Immature natural killer cell (primary cell): ENCODE data around the gene IRF2BPL. TPM values are rescaled to one million over a fixed set of nuclear protein-coding genes. Genes with fewer than 3 reads are reported as not detected.

Experiments
- DNase-seq, 3 donors: peaks; one replicate each; pipeline ENCODE4 v3.0.0; 2022; ENCODE audit warnings: mixed read lengths in 1 of 3
- H3K27ac Mint-ChIP-seq, 6 donors: one replicate each; pipeline ENCODE4 v1.8.0; 2020; ENCODE audit warnings: mixed read lengths in 6 of 6, mild to moderate bottlenecking in 5 of 6, inconsistent platforms in 4 of 6, moderate library complexity in 3 of 6
- H3K27me3 Mint-ChIP-seq, 3 donors: one replicate each; pipeline ENCODE4 v1.8.0; 2020 to 2021; ENCODE audit warnings: low read depth in 3 of 3, mild to moderate bottlenecking in 3 of 3, mixed read lengths in 3 of 3, moderate library complexity in 3 of 3, inconsistent platforms in 1 of 3
- H3K36me3 Mint-ChIP-seq, 3 donors: one replicate each; pipeline ENCODE4 v1.8.0; 2020; ENCODE audit warnings: mixed read lengths in 3 of 3, inconsistent platforms in 2 of 3, mild to moderate bottlenecking in 2 of 3
- H3K4me1 Mint-ChIP-seq, 2 donors: one replicate each; pipeline ENCODE4 v1.8.0; 2020; ENCODE audit warnings: inconsistent platforms in 2 of 2, mild to moderate bottlenecking in 2 of 2, mixed read lengths in 2 of 2, moderate library complexity in 1 of 2
- H3K4me3 Mint-ChIP-seq, 5 donors: one replicate each; pipeline ENCODE4 v1.8.0; 2020; ENCODE audit warnings: mild to moderate bottlenecking in 5 of 5, mixed read lengths in 5 of 5, inconsistent platforms in 3 of 5, moderate library complexity in 3 of 5
- H3K9me3 Mint-ChIP-seq, 6 donors: one replicate each; pipeline ENCODE4 v1.8.0; 2020; ENCODE audit warnings: mild to moderate bottlenecking in 6 of 6, mixed read lengths in 6 of 6, inconsistent platforms in 4 of 6, moderate library complexity in 3 of 6
- polyA plus RNA-seq, 3 donors: library from polyadenylated mRNA; unstranded; fragments of 300-500 nt; fragmentation: Illumina TruSeq; gene quantifications; one replicate each; pipeline ENCODE4 v1.2.3, GENCODE V29; 2021

Gene IRF2BPL
- polyA plus RNA-seq, 3 donors from 2014 or later, result 3.5 to 11.1 (median 3.6) TPM

DNA sequence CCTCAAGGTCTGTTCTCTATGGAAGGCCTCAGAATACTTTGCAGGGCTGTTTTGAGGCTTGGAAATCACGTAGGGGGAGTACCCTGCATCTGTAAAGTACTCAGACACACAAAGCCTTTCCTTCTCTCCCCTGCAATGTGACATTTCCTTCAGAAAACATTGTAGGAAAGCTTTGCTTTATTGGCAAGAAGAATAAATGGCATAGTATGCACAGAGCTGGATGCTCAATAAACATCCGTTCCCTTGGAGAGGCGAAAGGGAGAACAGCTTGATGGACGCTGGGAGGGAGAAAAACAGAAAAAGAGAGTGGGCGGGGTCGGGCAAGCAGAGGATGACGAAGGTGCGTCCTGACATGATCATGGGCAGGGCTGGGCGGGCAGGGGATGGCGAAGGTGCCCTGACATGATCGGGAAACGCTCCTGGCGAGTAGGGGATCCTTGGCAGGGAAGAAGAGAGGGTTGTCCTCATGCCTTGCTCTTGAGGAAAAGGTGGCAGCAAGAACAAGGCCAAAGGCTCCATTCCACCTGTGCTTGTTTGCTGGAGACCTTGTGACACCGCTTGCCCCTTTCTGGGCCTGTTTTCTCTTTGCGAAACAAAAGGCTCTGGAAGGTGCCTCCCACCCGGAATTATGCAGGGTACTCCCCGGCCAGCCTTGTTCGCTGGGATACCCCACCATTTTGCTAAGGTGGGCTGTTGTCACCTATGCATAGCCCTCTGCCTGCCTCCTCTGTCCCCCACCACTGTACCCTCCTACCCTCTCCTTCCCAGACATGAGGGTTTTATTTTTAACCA lies 21.1 kb downstream of the IRF2BPL start:
- DNase-seq, result no peak
- Mint-ChIP-seq H3K9me3 (no peaks in the 10 kb centered on the region), H3K27me3 (peaks cover 2 to 8% (median 5%) of the 10 kb centered on the region in 3 donors), H3K4me3 (no peak overlapping the region), H3K4me1 (peaks cover 5 to 6% of the 10 kb centered on the region in 2 donors), H3K27ac (peak overlapping the region in 2 of 6 donors; percentile 30 to 47), H3K36me3 (no peaks in the 10 kb centered on the region)

DNA sequence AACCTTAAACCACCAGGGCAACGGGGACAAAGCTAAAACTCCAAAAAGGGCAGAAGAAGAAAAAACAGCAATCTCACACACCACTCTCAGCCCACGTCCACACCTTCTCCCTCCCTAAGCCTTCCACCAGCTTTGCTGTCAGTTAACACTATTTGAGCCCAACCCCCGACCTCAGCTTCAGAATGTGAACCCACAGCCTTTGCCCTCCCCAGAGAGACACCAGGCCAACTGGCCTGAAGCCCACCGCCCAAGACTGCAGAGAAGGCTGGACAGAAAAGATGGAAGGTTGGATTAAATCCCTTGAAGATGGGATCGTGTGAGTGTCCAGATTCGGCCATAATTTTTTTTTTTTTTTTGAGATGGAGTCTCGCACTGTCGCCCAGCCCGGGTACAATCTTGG lies 22.4 kb downstream of the IRF2BPL start:
- H3K4me1 Mint-ChIP-seq, result peaks cover 5 to 6% of the 10 kb centered on the region in 2 donors
- H3K27ac Mint-ChIP-seq, result peak overlapping the region in 1 of 6 donors; percentile 53
- no peak for DNase-seq
- H3K4me3 Mint-ChIP-seq, result no peak overlapping the region
- H3K9me3 Mint-ChIP-seq, result no peaks in the 10 kb centered on the region
- H3K27me3 Mint-ChIP-seq, result peaks cover 0 to 6% (median 6%) of the 10 kb centered on the region in 3 donors
- H3K36me3 Mint-ChIP-seq, result no peaks in the 10 kb centered on the region

DNA sequence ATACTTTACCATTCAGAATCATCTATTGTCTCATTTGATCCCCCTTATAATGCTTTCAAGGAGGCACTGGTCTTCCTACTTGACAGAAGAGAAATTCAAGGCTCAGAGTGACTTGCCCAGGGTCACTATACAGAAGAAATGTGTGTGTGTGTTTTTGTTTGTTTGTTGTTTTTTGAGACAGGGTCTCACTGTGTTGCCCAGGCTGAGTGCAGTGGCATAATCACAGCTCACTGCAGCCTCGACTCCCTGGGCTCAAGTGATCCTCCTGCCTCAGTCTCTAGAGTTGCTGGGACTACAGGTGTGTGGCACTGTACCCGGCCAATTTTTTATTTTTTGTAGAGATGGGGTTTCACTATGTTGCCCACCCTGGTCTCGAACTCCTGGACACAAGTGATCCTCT lies 22.9 kb downstream of the IRF2BPL start:
- Mint-ChIP-seq H3K27me3 (peaks cover 0 to 7% (median 6%) of the 10 kb centered on the region in 3 donors), H3K4me3 (no peak overlapping the region), H3K36me3 (no peaks in the 10 kb centered on the region), H3K4me1 (peaks cover 8 to 10% of the 10 kb centered on the region in 2 donors), H3K27ac (peak overlapping the region in 1 of 6 donors; percentile 30), H3K9me3 (no peaks in the 10 kb centered on the region)
- DNase-seq, result no peak

DNA sequence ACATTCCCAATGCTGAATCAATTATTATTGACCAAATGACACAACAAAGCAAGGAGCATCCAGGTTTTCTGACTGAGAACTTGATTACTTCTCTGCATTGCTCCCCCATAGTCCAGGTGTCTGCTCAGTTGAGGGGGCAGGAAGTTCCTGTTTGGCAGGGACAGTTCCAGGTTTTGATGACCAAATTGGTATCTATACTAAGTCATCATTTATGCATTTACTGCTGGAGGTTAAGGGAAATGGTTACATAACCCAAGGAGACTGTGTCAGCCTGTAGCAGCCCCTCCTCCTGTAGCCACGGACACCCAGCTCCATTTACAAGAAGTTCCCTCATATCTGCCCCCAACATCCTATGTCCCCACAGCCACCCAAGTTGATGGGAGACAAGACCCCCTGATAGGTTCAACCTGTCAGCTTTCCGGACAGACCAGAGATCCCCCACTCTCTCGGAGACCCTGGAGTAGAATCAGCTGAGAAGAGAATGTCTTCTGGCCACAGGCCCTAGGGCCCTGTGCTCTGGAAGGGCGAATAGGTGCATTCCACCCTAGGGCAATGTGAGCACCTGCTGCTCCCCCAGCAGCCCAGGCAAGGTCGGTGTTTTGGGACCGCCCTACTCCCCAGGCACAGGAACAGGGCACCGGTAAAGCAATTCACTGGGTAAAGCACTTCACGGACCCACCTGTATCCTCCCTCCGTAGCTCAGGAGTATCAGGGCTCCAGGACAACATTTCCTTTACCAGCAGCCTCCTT lies 23.6 kb downstream of the IRF2BPL start:
- H3K9me3 Mint-ChIP-seq, result no peaks in the 10 kb centered on the region
- H3K4me1 Mint-ChIP-seq, result peaks cover 12 to 13% of the 10 kb centered on the region in 2 donors
- peak overlapping the region in 1 of 6 donors; percentile 30 for H3K27ac Mint-ChIP-seq
- no peaks in the 10 kb centered on the region for H3K36me3 Mint-ChIP-seq
- no peak overlapping the region for H3K4me3 Mint-ChIP-seq
- no peak for DNase-seq
- peaks cover 0 to 7% (median 6%) of the 10 kb centered on the region in 3 donors for H3K27me3 Mint-ChIP-seq

DNA sequence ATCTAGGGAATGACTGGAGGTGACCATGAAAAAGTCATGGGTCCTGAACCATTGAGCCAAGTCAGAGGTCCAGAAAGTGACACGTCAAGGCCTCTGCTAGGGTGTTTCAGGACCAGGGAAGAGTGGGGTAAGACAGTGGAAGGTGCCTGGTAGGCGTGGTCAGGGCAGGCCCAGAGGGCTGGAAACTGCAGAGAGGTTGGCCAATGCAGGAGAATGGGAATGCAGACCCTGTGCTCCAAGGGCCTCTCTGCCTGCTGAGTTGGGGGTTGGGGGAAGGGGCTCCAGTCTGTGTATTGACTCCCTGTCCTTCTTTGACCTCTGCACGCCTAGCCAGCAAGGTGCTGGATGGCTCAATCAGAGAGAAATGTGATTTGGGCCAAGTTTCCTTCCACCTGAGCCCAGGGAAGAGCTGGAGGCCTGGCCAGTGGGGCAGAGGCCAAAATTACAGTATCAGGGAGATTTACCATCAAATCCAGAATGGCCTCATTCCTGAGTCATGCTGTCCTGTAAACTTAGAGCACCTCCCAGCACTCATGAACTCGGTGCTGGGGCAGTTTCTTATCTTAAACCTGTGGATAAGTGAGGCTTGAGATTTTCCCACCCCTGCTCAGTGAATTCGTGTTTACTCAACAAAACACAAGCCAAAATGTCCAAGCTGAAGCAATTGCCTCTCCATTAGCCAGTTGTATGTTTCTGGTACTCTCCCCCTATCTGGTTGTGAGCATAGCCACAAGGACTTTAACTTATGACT lies 24.4 kb downstream of the IRF2BPL start:
- H3K27me3 Mint-ChIP-seq, result peaks cover 0 to 11% (median 7%) of the 10 kb centered on the region in 3 donors
- H3K4me3 Mint-ChIP-seq, result no peak overlapping the region
- H3K9me3 Mint-ChIP-seq, result no peaks in the 10 kb centered on the region
- H3K4me1 Mint-ChIP-seq, result peaks cover 12 to 13% of the 10 kb centered on the region in 2 donors
- no peaks in the 10 kb centered on the region for H3K36me3 Mint-ChIP-seq
- no peak for DNase-seq
- no peak overlapping the region for H3K27ac Mint-ChIP-seq

DNA sequence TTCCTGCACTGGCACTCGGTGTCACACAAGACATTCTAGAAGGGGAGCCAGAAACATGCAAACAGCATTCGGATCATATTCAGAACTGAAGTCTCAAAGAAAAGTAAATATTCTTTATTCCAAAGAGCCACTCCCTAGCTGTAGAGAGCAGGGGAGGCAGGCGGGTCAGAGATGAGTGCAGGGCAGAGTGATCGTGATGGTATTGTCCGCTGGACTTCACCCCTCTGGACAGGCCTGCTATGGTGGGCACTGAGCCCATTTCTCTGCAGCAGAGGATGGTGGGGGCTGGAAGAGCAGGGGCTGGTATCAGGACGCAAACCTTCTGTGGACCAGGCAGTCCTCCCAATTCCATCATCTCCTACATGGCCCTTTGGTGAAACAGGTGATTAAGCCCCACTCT lies 25.6 kb downstream of the IRF2BPL start:
- Mint-ChIP-seq H3K4me3 (no peak overlapping the region), H3K27ac (no peak overlapping the region)

DNA sequence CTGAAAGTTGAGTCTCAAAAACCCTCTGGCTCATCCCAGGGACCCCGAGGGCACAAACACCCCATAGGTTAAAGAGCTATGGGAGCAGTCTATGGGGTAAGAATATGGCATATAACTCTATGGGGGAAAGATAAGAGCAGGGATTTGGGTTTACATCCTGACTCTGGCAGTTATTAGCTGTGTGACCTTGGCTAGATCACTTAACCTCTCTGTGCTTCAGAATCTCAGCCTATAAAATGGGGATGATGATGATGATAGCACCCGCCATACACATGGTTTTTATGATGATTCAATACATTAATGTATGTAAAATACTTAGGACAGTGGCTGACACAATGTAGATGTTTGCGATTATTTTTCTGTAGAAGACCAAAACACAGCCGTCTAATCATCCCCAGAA lies 26.2 kb downstream of the IRF2BPL start:
- Mint-ChIP-seq H3K36me3 (peaks cover 0 to 4% (median 0%) of the 10 kb centered on the region in 3 donors), H3K4me3 (no peak overlapping the region), H3K9me3 (no peaks in the 10 kb centered on the region), H3K27me3 (peaks cover 0 to 8% (median 5%) of the 10 kb centered on the region in 3 donors), H3K4me1 (peaks cover 12 to 13% of the 10 kb centered on the region in 2 donors), H3K27ac (peak overlapping the region in 1 of 6 donors; percentile 5)
- DNase-seq, result no peak

More for the DNA sequence above, 25.6 kb downstream of the IRF2BPL start:
- H3K27me3 Mint-ChIP-seq, result peaks cover 0 to 8% (median 5%) of the 10 kb centered on the region in 3 donors
- H3K4me1 Mint-ChIP-seq, result peaks cover 12 to 13% of the 10 kb centered on the region in 2 donors
- no peak for DNase-seq
- H3K36me3 Mint-ChIP-seq, result peaks cover 0 to 4% (median 0%) of the 10 kb centered on the region in 3 donors
- H3K9me3 Mint-ChIP-seq, result no peaks in the 10 kb centered on the region

DNA sequence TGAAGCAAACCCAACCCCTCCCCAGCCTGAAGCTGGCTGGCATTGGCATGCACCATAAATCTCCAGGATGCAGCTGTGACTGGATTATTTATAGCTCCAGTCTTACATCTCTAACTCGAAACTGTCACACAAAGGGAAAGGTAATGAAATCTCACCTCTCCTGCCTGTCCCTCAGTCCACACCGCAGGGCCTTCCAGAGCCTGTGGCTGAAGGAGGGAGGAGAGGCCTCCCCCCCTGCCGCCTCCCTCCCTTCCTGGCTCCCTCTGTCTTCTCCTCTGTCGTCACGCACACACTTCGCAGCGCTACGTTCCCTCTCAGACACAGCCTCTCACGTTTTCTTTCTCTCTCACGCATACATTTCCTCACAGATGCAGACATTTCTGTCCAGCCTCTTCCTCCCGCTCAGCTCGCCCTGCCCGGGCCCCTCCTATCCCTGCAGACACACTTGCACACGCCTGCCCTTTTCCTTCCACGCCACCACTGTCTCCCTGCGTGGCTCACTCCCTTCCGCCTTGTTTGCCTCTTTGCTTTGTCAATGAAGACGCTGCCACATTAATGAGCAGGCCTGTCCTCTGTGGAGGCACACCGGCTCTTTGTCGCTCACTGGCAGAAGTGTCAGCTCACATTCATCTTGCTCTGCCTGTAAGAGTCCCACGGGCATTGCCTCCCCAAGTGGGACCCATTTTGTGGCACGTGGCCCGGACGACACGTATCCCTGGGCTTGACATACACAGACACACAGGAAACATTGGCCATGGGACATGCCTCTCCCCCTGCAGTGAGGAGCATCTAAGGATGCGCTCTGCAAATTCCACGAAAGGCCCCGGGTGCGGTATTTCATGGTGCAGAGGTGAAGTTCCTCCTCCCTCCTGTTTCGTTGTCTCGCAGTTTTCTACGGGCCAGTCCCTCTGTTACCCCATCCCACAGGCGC lies 27.9 kb downstream of the IRF2BPL start:
- H3K4me1 Mint-ChIP-seq, result peaks cover 12 to 13% of the 10 kb centered on the region in 2 donors

DNA sequence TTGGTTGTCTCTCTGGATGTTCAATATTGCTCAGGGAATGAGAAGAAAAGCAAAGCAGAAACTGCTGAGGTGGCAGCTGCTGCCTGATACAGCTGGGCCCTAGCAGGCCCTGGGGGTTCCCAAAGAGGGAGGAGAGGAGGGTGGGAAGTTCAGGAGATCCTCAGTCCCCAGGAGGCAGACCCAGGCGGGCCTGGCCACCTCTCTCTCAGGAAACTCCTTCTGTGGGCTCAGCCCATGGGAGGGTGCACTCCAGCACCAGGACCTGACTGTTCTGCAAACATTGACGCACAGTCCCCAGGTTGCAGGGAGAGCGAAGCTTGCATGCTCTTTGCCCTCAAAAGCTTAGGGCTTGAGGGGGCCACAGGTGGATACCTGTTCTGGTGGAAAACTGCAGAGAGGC lies 29.6 kb downstream of the IRF2BPL start:
- Mint-ChIP-seq H3K36me3 (peaks cover 0 to 4% (median 0%) of the 10 kb centered on the region in 3 donors), H3K4me1 (peaks cover 7 to 8% of the 10 kb centered on the region in 2 donors), H3K27ac (no peak overlapping the region), H3K9me3 (no peaks in the 10 kb centered on the region), H3K4me3 (no peak overlapping the region), H3K27me3 (peaks cover 0 to 8% (median 2%) of the 10 kb centered on the region in 3 donors)
- no peak for DNase-seq

More for the DNA sequence above, 27.9 kb downstream of the IRF2BPL start:
- peaks cover 0 to 4% (median 0%) of the 10 kb centered on the region in 3 donors for H3K36me3 Mint-ChIP-seq
- peak overlapping the region in 3 of 5 donors; percentile 12 to 68 (median 14) for H3K4me3 Mint-ChIP-seq
- no peaks in the 10 kb centered on the region for H3K9me3 Mint-ChIP-seq
- peaks cover 0 to 6% (median 2%) of the 10 kb centered on the region in 3 donors for H3K27me3 Mint-ChIP-seq
- DNase-seq, result no peak
- peak overlapping the region in 3 of 6 donors; percentile 44 to 62 (median 62) for H3K27ac Mint-ChIP-seq

DNA sequence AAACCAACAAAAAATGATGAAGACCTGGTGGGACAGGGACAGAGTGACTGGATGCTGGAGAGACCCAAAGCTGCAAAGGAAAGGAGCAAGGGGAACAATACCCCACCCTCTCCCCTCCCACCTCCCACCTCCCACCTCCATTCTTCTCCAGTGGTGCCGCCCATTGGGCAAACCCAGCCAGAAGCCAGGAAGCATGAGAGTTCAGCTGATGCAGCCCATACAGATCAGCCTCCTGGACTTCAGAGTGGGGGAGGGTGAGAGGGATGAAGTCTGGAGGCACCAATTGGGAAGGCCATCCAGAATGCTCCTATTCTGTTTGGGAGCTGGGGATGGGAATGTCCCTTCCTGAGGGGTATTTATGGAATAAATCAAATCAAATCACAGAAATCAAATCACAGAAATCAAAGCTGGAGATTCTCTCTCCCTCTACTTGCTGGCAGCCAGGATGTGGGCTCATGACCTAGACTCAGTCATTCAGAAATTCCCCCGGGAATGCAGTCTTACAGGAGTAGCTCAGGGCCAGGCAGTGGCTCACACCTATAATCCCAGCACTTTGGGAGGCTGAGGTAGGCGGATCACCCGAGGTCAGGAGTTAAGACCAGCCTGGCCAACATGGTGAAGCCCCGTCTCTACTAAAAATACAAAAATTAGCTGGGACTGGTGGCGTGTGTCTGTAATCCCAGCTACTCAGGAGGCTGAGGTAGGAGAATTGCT lies 31.1 kb downstream of the IRF2BPL start:
- no peak for DNase-seq
- peaks cover 0 to 8% (median 2%) of the 10 kb centered on the region in 3 donors for H3K27me3 Mint-ChIP-seq
- H3K27ac Mint-ChIP-seq, result no peak overlapping the region
- no peak overlapping the region for H3K4me3 Mint-ChIP-seq
- no peaks in the 10 kb centered on the region for H3K9me3 Mint-ChIP-seq
- peaks cover 7 to 8% of the 10 kb centered on the region in 2 donors for H3K4me1 Mint-ChIP-seq
- H3K36me3 Mint-ChIP-seq, result peaks cover 0 to 4% (median 0%) of the 10 kb centered on the region in 3 donors

DNA sequence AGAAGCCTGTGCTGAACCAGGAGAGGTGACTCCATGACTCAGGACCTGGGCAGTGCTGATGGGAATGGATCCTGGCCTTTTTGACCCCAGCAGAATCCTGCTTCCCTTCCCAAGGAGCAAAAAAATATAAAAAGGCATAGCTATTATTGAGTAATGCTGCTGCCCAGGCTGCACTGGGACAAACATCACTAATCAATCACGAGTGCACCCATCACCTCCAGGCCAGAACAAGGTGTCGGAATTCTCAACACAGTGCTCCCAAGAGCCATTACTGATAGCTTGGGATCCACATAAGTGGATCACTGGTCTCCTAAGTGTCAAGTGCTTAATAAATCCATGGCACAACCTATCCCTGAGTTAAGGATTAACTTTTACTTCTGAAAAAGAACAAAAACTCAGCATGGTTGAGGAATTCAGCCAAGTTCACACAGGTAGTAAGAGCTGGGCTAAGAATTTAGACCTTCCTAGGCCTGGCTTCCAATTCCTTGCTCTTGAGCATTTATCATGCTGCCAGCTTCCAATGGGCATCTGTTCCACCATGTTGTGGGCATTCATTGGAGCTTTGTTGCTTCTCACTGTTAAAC lies 31.9 kb downstream of the IRF2BPL start:
- no peaks in the 10 kb centered on the region for H3K9me3 Mint-ChIP-seq
- peaks cover 0 to 8% (median 2%) of the 10 kb centered on the region in 3 donors for H3K27me3 Mint-ChIP-seq
- no peak for DNase-seq
- H3K4me3 Mint-ChIP-seq, result no peak overlapping the region
- peaks cover 7 to 8% of the 10 kb centered on the region in 2 donors for H3K4me1 Mint-ChIP-seq
- H3K27ac Mint-ChIP-seq, result no peak overlapping the region
- H3K36me3 Mint-ChIP-seq, result peaks cover 0 to 4% (median 0%) of the 10 kb centered on the region in 3 donors
